ENCODE measurements around the gene ARMH4.

ARMH4 gene

DNA sequence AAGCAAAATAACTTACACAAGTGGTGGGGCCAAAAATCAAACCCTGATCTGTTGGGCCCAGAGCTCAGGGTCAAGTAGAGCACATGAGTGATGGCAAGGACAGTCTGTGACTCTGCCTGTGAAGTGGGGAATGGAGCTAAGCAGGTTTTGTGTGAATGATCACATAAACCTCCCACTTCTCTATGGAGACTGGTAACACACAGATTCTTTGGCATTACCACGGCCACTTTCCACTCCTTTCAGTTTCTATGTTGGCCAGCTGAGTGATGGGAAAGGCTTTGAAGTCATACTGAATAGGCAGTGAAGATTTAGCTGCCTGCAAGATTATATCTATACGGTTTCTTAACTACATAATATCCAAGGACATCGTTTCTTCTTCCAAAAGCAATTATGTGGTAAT, 97.9 kb downstream of the ARMH4 start:
- no peak for DNase-seq (ENCODE audit: low read depth)
- TF ChIP-seq, protein P1, sequence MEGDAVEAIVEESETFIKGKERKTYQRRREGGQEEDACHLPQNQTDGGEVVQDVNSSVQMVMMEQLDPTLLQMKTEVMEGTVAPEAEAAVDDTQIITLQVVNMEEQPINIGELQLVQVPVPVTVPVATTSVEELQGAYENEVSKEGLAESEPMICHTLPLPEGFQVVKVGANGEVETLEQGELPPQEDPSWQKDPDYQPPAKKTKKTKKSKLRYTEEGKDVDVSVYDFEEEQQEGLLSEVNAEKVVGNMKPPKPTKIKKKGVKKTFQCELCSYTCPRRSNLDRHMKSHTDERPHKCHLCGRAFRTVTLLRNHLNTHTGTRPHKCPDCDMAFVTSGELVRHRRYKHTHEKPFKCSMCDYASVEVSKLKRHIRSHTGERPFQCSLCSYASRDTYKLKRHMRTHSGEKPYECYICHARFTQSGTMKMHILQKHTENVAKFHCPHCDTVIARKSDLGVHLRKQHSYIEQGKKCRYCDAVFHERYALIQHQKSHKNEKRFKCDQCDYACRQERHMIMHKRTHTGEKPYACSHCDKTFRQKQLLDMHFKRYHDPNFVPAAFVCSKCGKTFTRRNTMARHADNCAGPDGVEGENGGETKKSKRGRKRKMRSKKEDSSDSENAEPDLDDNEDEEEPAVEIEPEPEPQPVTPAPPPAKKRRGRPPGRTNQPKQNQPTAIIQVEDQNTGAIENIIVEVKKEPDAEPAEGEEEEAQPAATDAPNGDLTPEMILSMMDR (conservative IDR thresholded peaks at IDR 0.05; ENCODE audit: control insufficient read depth, insufficient read depth, low read depth, low read length): no peak
- H3K4me3 ChIP-seq (ENCODE audit: control insufficient read depth, low read depth, low read length): no peak overlapping the region

DNA sequence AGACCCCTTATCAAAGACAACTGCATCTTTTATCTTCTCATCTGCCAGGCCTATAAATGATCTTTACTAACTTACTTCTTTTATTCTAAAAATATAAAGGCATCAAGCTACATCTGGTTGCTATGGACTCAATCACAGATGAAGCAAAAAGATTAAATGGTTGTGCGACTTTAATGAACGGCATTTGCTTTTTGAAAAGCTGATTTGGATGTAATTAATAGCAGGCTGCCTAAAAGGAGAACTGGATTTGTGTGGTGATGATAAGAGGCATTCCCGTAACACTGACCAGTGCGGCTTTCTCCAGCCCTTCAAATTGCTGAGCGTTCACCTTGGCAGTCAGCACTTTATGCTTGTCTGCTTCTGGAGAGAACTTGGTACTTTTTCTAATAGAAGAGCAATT, 103.8 kb downstream of the ARMH4 start:
- TF ChIP-seq, protein P1 (conservative IDR thresholded peaks at IDR 0.05; ENCODE audit: control insufficient read depth, insufficient read depth, low read depth, low read length): no peak
- no peak for DNase-seq (ENCODE audit: low read depth)
- no peak overlapping the region for H3K4me3 ChIP-seq (ENCODE audit: control insufficient read depth, low read depth, low read length)

DNA sequence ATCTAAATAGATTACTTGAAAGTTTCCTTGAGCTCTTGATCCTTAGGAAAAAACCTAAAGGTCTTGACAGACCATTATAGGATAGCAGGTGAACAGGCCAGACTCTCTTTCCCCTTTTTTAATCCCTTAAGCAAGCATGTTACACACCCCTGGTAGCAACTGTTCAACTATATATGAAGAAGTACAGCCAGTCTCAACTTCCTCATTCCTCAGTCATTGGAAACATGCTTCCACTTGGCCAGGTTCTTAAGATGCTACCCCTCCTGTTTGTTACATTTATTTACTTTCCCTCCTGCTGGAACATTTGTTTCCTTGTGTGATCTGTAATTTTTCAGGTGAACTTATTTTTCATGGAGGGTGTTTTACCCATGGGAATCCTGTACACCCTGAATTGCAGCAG, 124.1 kb downstream of the ARMH4 start:
- no peak for DNase-seq (ENCODE audit: low read depth)
- no peak overlapping the region for H3K4me3 ChIP-seq (ENCODE audit: control insufficient read depth, low read depth, low read length)
- TF ChIP-seq, protein P1 (conservative IDR thresholded peaks at IDR 0.05; ENCODE audit: control insufficient read depth, insufficient read depth, low read depth, low read length): no peak

DNA sequence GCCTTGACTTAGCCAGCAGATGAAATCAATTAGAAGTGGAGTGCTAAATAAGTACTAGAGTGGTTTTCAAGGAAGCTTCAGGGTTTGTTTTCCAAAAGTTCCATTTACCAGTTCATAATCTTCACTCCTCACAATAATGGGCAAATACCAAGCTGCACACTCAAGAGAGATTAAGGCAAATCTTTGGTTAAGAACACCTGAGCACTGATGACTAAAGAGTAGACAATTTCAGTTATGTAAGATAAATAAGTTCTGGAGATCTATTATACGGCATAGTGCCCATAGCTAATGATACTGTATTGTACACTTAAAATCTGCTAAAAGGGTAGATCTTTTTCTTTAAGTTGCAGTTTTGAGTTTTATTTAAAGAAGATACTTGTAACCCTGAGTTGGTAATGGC, 125.0 kb downstream of the ARMH4 start:
- H3K4me3 ChIP-seq (ENCODE audit: control insufficient read depth, low read depth, low read length): no peak overlapping the region
- DNase-seq (ENCODE audit: low read depth): no peak
- TF ChIP-seq, protein P1 (conservative IDR thresholded peaks at IDR 0.05; ENCODE audit: control insufficient read depth, insufficient read depth, low read depth, low read length): no peak

DNA sequence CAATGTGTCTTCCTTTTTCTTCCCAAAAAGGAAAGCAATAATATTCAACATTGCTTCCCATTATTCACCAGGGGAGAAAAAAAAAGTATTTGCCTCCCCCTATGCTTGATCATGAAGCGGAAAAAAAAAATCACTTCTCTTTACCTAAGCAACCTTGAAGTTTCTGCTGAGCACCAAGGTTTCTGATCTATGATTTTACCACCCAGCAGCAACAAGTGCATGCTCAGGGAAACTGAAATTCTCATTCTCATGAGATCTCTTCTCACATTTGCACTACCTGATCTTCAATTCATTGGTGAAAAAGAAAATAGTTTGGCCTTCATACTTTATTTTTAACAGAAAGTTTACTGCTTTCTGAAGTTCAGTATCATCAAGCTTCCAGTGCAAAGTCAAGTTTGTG, 125.8 kb downstream of the ARMH4 start:
- H3K4me3 ChIP-seq (ENCODE audit: control insufficient read depth, low read depth, low read length): no peak overlapping the region
- TF ChIP-seq, protein P1 (conservative IDR thresholded peaks at IDR 0.05; ENCODE audit: control insufficient read depth, insufficient read depth, low read depth, low read length): no peak
- no peak for DNase-seq (ENCODE audit: low read depth)

DNA sequence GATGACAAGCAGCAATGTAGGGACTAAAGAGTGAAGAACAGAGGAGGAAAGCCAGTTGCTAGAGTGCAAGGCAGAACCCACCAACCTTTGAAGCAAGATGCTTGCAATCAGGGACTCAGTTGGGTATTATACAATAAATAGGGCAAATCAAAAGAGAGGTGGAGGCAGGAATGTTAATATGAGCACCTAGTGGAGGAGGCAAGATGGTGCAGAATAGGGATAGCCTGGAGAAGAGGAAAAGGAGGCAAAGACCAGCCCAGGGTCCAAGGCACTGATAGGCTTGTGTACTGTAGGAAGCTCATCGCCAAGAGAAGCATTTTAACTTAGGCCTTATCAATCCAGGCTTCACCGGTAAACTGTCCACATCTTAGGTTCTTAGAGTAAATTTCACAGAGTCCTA, 137.2 kb downstream of the ARMH4 start:
- H3K4me3 ChIP-seq (ENCODE audit: control insufficient read depth, low read depth, low read length): no peak overlapping the region
- no peak for DNase-seq (ENCODE audit: low read depth)
- TF ChIP-seq, protein P1 (conservative IDR thresholded peaks at IDR 0.05; ENCODE audit: control insufficient read depth, insufficient read depth, low read depth, low read length): peak; percentile 7

DNA sequence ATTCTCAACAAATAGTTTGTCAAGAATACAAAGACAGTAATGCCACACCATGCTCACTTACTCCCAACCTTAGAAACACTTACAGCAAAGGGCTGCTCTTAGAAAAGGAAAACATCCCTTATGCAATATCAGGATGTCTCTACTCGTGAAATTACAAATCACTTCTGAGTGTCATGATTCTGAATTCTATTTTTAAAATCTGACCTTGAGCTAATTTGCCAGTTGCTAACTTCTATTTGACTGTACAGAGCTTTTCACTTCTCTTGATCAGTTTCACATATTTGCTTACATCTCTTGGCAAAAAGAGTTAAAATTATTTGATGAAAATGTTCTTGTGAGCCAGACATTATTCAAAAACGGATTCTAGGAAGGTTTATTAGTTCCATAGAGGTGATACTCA, 149.4 kb downstream of the ARMH4 start:
- DNase-seq (ENCODE audit: low read depth): no peak
- TF ChIP-seq, protein P1 (conservative IDR thresholded peaks at IDR 0.05; ENCODE audit: control insufficient read depth, insufficient read depth, low read depth, low read length): no peak
- H3K4me3 ChIP-seq (ENCODE audit: control insufficient read depth, low read depth, low read length): no peak overlapping the region
